ENCODE results near the gene ATP10A. TPM values are rescaled to one million over a fixed set of nuclear protein-coding genes. Genes with fewer than 3 reads are reported as not detected.

Gene ATP10A
- total RNA-seq, 1 donor from 2014 or later, result 48.0 TPM

DNA sequence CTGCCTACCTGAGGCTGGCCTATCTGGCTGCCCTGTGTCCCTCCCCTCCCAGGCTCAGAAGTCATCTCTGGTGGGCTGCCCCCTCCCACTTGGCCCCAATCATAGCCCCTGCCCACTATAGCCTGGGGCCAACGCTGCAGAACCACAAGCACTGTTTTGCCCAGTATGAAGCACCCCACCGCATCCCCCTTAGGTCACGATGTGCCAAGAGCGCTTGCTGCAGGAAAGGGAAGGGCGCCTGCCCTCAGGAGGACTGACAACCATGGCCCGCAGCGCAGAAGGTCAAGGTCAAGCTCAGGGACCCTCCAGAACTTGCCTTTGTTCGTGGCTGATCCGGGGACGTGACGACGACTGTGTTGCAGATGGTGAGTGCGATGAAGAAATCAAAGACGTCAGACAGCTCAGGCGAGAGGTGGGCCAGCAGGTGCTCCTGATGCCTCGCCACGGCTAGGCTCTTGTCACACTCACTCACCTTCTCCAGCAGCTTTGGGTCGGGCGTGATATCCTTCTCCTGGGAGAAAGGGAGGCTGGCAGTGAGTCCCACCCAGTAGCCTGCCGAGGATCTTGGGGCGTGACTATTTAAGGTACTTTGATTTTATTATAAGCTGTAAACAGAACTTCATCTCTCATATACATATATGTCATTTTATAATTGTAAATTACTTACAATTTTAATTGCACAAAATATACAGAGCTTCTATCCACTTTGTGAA is 146.6 kb downstream of the ATP10A start:
- DNase-seq, result no peak
- H3K27ac Mint-ChIP-seq, result no peak overlapping the region
- no peaks in the 10 kb centered on the region for H3K27me3 Mint-ChIP-seq
- peaks cover 36% of the 10 kb centered on the region for H3K36me3 Mint-ChIP-seq (ENCODE audit: low read depth)
- no peak overlapping the region for H3K4me3 Mint-ChIP-seq
- intact Hi-C loops (cut with micrococcal nuclease), result no loop called here
- no peaks in the 10 kb centered on the region for H3K9me3 Mint-ChIP-seq
- H3K4me1 Mint-ChIP-seq, result no peaks in the 10 kb centered on the region

DNA sequence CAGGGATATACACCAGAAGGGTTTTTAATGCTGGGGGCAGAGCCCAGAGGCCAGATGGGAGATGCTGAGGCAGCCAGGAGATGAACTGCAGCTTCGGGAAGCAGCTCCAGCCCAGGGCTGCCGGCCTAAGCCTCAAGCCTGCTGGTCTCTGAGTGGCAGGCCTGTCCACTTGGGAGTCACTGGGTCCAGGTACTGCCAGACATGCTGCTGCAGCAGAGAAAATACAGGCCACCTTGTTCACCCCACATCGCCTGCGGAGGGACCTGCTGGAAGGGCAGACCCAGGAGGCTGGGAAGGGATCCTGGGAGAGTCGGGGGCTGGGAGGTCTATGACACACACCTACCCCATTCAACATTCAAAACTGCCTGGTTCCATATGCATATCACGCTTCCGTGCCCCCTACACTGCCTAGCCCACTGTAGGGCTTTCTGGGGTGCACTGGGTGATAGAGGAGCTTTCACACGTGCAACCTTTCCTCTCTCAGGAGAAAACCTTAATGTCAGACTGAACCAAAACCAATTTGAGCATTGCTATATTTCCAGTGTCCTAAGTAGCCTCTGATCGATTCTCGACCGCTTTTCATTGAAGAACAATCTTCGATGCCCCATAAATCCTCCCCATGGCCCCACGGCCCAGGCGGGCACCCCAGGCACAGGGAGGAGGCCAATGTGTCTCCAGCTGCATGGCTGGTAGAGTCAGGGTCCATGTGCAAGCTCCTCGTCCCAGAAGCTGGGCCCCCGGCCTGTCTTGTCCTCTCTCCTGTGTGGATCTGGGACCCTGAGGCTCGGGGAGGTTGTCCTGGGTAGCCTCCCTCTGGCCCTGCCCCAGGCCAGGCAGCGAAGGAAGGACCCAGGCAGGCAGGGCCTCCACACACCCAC is 147.4 kb downstream of the ATP10A start:
- DNase-seq, result no peak
- Mint-ChIP-seq H3K9me3 (no peaks in the 10 kb centered on the region), H3K27ac (no peak overlapping the region), H3K27me3 (no peaks in the 10 kb centered on the region), H3K4me3 (no peak overlapping the region), H3K36me3 (ENCODE audit: low read depth) (peaks cover 31% of the 10 kb centered on the region), H3K4me1 (no peaks in the 10 kb centered on the region)
- intact Hi-C loops (cut with micrococcal nuclease), result no loop called here

DNA sequence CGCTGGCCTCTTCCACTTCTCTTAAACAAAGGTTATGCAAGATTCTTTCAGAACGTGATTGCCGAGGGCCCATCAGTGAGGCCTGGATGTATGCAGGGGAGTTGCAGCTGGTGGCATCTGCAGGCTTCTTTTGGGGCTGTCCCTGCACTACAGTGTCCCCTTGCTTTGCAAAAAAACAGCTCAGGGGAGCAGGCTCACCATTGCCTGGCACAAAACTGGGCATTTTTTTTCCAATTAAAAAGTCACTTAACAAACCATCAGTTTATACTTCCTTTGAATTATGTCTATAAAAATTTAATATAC is 148.6 kb downstream of the ATP10A start:
- Mint-ChIP-seq H3K9me3 (no peaks in the 10 kb centered on the region), H3K36me3 (ENCODE audit: low read depth) (peaks cover 23% of the 10 kb centered on the region), H3K27me3 (no peaks in the 10 kb centered on the region), H3K27ac (no peak overlapping the region), H3K4me1 (no peaks in the 10 kb centered on the region), H3K4me3 (no peak overlapping the region)
- intact Hi-C loops (cut with micrococcal nuclease), result no loop called here
- no peak for DNase-seq

DNA sequence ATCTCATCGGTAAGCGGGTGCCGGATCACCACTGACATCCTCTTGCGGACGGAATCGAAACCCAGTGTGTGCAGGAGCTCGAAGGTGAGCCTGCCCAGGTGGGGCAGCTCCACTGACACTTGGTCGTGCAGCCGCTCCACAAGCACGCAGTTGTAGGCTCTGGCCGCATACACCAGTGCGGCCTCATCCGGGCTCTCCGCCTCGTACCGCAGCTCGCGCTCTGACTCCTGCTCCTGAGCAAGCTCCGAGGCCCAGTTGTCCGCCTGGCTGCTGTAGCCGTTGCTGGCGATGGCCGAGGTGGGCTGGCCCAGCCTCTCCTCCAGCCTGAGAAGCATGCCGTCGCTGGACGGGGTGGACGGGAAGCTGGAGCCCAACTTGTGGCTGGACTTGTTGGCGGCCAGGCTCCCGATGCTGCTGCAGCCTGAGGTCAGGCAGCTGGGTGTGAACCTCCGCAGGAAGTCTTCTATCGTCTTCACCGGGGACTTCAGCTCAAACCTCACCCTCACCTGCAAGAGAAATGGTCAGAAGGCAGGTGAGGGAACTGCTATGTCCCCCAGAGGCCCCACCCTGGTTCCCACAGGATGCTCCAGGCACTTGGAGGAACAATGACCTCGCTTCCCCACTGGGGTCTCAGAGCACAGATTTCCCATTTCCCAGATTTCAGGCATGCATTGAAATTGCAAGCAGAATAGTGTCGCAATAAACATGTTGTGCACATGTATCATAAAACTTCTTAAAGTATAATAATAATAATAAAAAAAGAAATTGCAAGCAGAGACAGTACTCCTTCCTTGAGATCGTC is 149.2 kb downstream of the ATP10A start:
- intact Hi-C loops (cut with micrococcal nuclease), result no loop called here

DNA sequence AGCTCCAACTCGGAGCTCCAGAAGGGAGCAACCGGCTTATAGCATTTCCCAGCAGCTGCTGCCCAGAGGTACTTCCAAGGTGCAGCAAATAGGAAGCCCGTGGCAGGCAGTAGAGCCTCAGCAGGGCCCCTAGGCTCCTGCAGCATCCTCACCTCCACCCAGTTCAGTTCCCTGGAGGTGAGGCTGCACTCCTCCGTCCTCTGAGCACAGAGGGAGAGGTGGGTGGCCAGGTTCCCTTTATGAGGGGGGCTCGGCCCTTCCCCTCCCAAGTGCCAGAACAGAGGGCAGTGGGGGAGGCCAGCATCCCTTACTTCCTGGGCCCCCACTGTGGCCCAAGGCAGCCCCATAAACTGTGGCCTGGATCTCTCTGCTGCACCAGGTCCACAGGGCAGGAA is 150.2 kb downstream of the ATP10A start:
- H3K27ac Mint-ChIP-seq, result no peak overlapping the region
- H3K9me3 Mint-ChIP-seq, result no peaks in the 10 kb centered on the region
- no peaks in the 10 kb centered on the region for H3K27me3 Mint-ChIP-seq
- DNase-seq, result no peak
- no peak overlapping the region for H3K4me3 Mint-ChIP-seq
- peaks cover 21% of the 10 kb centered on the region for H3K36me3 Mint-ChIP-seq (ENCODE audit: low read depth)
- intact Hi-C loops (cut with micrococcal nuclease), result no loop called here
- no peaks in the 10 kb centered on the region for H3K4me1 Mint-ChIP-seq

More for the DNA sequence above, 149.2 kb downstream of the ATP10A start:
- DNase-seq, result no peak
- no peak overlapping the region for H3K27ac Mint-ChIP-seq
- no peak overlapping the region for H3K4me3 Mint-ChIP-seq
- H3K27me3 Mint-ChIP-seq, result no peaks in the 10 kb centered on the region
- H3K36me3 Mint-ChIP-seq (ENCODE audit: low read depth), result peaks cover 22% of the 10 kb centered on the region
- H3K9me3 Mint-ChIP-seq, result no peaks in the 10 kb centered on the region
- no peaks in the 10 kb centered on the region for H3K4me1 Mint-ChIP-seq

DNA sequence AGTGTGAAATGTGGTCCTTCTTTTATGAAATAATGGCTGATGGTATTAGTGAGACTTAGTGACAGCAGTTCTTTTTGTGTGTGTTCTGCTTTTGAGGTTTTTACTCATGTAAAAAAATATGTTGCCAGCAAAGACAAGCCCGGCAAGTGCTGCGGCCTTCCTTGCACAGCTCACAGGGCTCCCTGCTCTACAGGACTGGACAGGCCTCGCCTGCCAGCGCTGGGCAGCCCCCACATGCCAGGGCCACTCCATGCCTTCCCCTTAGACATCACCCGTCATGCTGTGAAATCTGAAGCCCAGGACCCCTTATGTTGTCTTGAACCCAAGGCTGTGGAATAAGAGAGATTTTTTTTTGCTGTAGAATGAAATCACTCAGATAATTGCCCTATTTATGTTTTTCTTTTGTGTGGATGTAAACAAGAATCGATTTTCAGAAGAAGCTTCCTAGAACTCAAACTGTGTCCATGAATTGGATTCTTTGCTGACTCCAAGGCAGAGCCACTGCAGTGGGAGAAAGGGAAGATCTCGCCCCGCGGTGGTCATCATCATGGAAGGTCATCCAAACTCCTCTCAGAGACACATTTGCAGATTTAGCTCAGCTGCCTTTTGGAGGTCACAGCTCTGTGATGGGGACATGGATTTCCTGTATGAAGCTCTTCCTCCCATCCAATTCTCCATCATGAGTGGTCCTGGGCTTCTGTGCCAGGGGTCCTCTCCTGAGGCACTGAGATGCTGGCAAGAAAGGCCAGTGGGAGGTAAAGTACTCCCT is 150.8 kb downstream of the ATP10A start:
- Mint-ChIP-seq H3K4me3 (no peak overlapping the region), H3K36me3 (ENCODE audit: low read depth) (peaks cover 21% of the 10 kb centered on the region), H3K9me3 (no peaks in the 10 kb centered on the region), H3K27ac (peak overlapping the region; percentile 15), H3K4me1 (no peaks in the 10 kb centered on the region), H3K27me3 (no peaks in the 10 kb centered on the region)
- intact Hi-C loops (cut with micrococcal nuclease), result no loop called here
- DNase-seq, result no peak

DNA sequence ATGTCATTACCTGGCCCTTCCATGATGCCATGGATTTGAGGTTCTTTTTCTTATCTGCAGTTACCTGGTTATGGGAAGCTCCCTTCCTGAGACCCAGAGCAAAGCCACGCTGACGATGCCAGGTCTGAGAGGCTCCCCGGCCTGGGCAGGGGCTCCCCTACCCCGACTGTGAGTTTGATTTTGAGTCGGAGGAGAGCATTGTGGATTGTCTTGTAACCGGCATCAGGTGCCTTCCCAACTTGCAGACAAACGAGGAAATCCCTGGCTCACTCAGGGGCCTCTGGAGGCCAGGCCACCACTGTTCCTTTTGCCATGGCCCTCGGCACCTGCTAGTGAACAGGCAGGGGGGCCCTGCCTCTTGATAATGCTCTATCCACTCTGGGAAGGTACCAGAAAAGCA is 151.4 kb downstream of the ATP10A start:
- Mint-ChIP-seq H3K9me3 (no peaks in the 10 kb centered on the region), H3K27me3 (no peaks in the 10 kb centered on the region), H3K4me1 (no peaks in the 10 kb centered on the region), H3K36me3 (ENCODE audit: low read depth) (peaks cover 22% of the 10 kb centered on the region), H3K27ac (peak overlapping the region; percentile 15), H3K4me3 (no peak overlapping the region)
- intact Hi-C loops (cut with micrococcal nuclease), result no loop called here
- no peak for DNase-seq

DNA sequence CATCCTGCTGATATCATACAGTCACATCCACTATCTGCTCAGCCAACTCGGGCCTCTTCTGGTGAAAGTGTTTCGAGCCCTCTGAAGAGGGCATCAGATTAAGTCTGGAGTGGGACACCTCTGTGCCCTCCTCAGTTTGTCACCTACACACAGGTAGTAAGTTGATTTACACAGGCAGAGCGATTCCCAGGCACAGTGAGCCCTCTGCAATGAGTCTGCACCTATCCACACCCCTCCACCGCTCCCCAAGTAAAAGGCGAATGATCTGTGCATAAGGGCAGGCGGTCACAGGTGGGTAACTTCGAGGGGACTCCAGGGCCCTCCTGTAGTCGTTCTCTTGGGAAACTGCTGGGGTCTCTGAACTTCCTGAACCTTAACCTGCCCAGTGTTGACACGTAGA is 152.0 kb downstream of the ATP10A start:
- Mint-ChIP-seq H3K4me1 (no peaks in the 10 kb centered on the region), H3K4me3 (no peak overlapping the region), H3K27me3 (no peaks in the 10 kb centered on the region), H3K27ac (no peak overlapping the region), H3K9me3 (no peaks in the 10 kb centered on the region), H3K36me3 (ENCODE audit: low read depth) (peaks cover 20% of the 10 kb centered on the region)
- intact Hi-C loops (cut with micrococcal nuclease), result no loop called here
- DNase-seq, result no peak

DNA sequence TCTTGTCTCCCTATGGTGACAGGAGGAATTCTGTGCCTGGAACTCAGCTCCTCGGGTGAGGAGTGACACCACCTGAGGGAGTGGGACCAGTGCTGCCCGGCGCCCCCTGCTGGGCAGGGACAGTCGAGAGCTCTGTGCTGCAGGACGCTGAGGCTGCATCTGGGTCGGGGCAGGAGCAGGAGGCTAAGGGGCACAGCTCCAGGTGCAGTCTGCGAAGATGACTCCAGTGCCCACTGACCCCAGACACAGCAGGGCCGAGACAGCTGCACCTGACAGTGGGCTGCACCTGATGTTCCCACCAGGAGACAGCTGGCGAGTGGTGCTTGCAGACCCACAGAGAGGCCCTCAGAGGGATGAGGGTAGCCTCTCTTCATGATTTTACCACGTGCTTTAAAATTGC is 152.9 kb downstream of the ATP10A start:
- peak; percentile 83 for DNase-seq
- Mint-ChIP-seq H3K4me1 (no peaks in the 10 kb centered on the region), H3K9me3 (no peaks in the 10 kb centered on the region), H3K27me3 (no peaks in the 10 kb centered on the region), H3K36me3 (ENCODE audit: low read depth) (peaks cover 25% of the 10 kb centered on the region), H3K27ac (no peak overlapping the region), H3K4me3 (no peak overlapping the region)
- intact Hi-C loops (cut with micrococcal nuclease), result no loop called here

DNA sequence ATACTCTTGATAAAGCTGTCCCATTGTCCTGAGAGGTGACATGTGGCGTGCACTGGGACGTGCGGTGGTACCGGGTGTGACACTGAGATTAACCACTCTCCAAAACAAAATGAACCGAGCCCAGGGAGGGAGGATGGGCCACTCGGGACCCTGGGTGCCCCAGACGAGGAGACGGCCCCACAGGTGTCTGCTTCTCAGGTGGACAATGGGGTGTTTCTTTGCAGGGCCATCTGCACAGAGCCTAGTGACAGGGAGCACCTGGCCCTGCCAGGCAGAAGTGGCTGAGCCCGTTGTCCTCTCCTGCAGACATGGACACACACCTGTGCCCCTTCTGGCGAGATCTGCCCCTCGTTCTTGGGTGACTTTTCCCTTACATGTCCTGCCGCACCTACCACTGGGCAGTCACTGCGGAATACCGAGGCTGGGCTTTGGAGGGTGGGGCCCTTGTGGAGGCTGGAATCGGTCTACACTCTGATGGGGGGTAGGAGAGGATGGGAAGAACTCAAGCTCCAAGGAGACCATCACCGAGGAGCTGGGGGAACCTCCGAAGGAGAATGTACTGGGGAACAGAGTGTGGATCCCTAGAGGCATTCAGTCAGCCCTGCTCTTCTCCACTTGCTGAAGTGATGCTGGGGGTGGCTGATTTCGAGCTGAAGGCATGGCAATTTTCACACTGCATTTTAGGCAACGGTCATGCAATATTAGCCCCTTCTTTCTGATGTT is 153.5 kb downstream of the ATP10A start:
- H3K36me3 Mint-ChIP-seq (ENCODE audit: low read depth), result peaks cover 27% of the 10 kb centered on the region
- DNase-seq, result no peak

DNA sequence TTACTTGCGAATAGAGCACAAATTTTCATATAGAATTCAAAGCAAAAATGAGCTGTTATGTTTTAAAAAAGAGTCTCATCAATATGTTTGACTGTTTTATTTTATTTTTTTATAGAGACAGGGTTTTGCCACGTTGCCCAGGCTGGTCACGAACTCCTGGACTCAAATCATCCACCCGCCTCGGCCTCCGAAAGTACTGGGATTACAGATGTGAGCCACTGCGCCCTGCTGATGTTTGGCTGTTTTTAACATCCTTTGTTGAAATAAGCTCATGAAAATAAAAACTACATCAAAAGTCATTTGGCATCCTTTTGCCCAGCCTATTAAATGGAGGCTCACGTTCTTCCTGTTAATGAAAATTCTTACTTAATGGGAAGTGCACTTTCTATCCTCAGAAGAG is 154.7 kb downstream of the ATP10A start:
- no peak overlapping the region for H3K27ac Mint-ChIP-seq
- no peak overlapping the region for H3K4me3 Mint-ChIP-seq

More for the DNA sequence above, 153.5 kb downstream of the ATP10A start:
- Mint-ChIP-seq H3K27ac (no peak overlapping the region), H3K27me3 (no peaks in the 10 kb centered on the region), H3K4me1 (no peaks in the 10 kb centered on the region), H3K4me3 (no peak overlapping the region), H3K9me3 (no peaks in the 10 kb centered on the region)
- intact Hi-C loops (cut with micrococcal nuclease), result no loop called here

DNA sequence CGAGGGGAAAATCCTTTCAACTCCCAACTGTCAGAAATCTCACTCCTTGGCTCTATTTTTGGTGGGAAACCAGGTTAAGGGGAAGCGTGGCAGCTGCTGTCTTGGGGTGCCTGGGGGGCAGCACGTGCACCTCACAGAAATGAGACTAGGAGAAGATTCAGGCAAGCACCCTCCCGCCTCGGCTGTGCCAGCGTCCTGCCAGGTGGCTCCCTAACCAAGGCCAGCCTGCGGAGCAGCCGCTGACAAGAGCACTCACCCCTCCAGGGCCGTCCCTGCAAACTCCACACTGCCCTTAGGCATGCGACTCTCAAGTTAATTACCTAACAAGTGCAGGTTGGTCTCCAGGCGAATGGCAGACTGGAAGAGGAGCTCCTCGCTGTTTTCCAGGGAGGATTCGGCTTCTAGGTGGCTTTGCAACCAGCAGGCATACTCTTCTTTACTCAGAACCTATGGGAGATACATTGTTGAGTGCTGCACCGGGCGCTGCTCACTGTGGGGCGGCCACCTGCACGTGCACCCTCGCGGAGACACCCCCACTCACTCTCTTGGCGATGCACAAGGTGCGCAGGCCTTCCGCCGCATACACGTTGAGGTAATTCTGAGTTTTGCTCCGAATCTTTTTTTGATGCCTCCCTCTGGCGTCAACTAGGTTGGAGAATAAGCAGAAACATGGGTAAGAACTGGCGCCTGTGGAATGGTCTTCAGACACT is 155.3 kb downstream of the ATP10A start:
- H3K27ac Mint-ChIP-seq, result no peak overlapping the region
- H3K4me1 Mint-ChIP-seq, result no peaks in the 10 kb centered on the region
- H3K36me3 Mint-ChIP-seq (ENCODE audit: low read depth), result peaks cover 25% of the 10 kb centered on the region
- H3K27me3 Mint-ChIP-seq, result no peaks in the 10 kb centered on the region
- H3K4me3 Mint-ChIP-seq, result no peak overlapping the region
- intact Hi-C loops (cut with micrococcal nuclease), result no loop called here
- DNase-seq, result no peak
- H3K9me3 Mint-ChIP-seq, result no peaks in the 10 kb centered on the region

More for the DNA sequence above, 154.7 kb downstream of the ATP10A start:
- DNase-seq, result no peak
- Mint-ChIP-seq H3K27me3 (no peaks in the 10 kb centered on the region), H3K9me3 (no peaks in the 10 kb centered on the region), H3K4me1 (no peaks in the 10 kb centered on the region), H3K36me3 (ENCODE audit: low read depth) (peaks cover 25% of the 10 kb centered on the region)
- intact Hi-C loops (cut with micrococcal nuclease), result no loop called here
